Measurements from ENCODE around the gene OR2L3.
"Not testable (repeated sequence)": the region's sequence is repeated elsewhere in the genome, so short reads cannot be mapped to it uniquely, and the experiment has no call there.

The OR2L3 gene

DNA sequence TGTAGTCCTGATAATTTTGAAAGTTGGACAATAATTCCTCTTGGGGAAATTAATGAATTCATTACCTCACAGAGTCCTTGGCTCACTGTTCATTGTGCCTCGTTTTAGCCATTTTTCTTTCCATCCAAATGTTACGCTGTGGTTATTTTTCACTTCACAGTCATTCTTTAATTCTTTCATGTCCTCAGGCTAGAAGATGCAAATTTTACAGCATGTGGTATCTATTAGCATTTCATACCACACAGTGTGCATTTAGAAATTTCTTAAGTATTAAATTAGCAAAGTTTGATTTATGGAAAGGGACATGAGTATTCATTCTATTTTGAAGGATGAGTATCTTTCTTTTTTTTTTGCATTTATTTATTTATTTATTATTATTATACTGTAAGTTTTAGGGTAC, 18.4 kb downstream of the OR2L3 start:
- 86% methylated on average over 2 of the region's 2 CpGs for WGBS

DNA sequence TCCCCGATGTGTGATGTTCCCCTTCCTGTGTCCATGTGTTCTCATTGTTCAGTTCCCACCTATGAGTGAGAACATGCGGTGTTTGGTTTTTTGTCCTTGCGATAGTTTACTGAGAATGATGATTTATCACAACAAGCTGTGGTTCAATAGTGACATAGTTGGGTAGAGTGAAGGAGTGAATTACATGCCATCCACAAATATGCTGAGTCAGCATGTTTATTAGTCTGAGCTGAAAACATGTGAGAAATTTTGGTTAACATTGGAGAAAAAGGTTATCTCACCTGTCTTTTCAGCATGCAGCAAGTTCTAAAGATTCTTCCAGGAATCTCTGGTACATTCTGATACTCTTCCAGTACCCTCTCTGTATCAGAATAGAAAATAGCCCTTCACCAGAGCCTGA, 19.0 kb downstream of the OR2L3 start:
- Histone ChIP-seq H3K27me3 (ENCODE audit: insufficient read depth, low read length) (no peaks in the 10 kb centered on the region), H3K4me1 (ENCODE audit: insufficient read depth, low read length) (no peaks in the 10 kb centered on the region), H3K27ac (ENCODE audit: low read depth, low read length) (no peak overlapping the region), H3K36me3 (ENCODE audit: insufficient read depth, low read length) (no peaks in the 10 kb centered on the region), H3K4me3 (ENCODE audit: low read length) (no peak overlapping the region), H3K9ac (ENCODE audit: low read depth, low read length) (no peak overlapping the region), H3K9me3 (ENCODE audit: insufficient read depth, low read depth, low read length) (peaks cover 56% of the 10 kb centered on the region)
- 100% methylated on average over 2 of the region's 3 CpGs for WGBS

More for the DNA sequence above, 18.4 kb downstream of the OR2L3 start:
- Histone ChIP-seq H3K4me3 (ENCODE audit: low read length) (no peak overlapping the region), H3K9me3 (ENCODE audit: insufficient read depth, low read depth, low read length) (peaks cover 61% of the 10 kb centered on the region), H3K4me1 (ENCODE audit: insufficient read depth, low read length) (no peaks in the 10 kb centered on the region), H3K36me3 (ENCODE audit: insufficient read depth, low read length) (no peaks in the 10 kb centered on the region), H3K27ac (ENCODE audit: low read depth, low read length) (no peak overlapping the region), H3K27me3 (ENCODE audit: insufficient read depth, low read length) (no peaks in the 10 kb centered on the region), H3K9ac (ENCODE audit: low read depth, low read length) (no peak overlapping the region)

DNA sequence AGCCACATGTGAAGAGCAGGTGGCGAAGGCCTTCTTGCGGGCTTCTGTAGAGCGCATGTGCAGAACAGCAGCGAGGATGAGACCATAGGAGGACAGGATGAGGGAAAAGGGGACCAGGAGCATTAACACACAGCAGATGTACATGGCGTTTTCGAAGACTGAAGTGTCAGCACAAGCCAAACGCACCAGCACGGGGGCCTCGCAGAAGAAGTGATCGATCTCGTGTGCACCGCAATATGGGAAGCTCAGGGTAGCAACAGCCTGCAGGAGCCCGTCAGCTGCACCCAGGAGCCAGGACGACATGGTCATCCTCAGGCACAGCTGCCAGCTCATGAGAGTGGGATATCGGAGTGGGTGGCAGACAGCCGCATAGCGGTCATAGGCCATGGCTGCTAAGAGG, 37.2 kb downstream of the OR2L3 start:
- not testable (repeated sequence) for H3K36me3 ChIP-seq (ENCODE audit: insufficient read depth, low read length); H3K9ac ChIP-seq (ENCODE audit: low read depth, low read length); H3K4me1 ChIP-seq (ENCODE audit: insufficient read depth, low read length); H3K27me3 ChIP-seq (ENCODE audit: insufficient read depth, low read length); H3K27ac ChIP-seq (ENCODE audit: low read depth, low read length); H3K4me3 ChIP-seq (ENCODE audit: low read length)
- 90% methylated on average over 5 of the region's 17 CpGs for WGBS
- H3K9me3 ChIP-seq (ENCODE audit: insufficient read depth, low read depth, low read length): peaks cover 82% of the 10 kb centered on the region

DNA sequence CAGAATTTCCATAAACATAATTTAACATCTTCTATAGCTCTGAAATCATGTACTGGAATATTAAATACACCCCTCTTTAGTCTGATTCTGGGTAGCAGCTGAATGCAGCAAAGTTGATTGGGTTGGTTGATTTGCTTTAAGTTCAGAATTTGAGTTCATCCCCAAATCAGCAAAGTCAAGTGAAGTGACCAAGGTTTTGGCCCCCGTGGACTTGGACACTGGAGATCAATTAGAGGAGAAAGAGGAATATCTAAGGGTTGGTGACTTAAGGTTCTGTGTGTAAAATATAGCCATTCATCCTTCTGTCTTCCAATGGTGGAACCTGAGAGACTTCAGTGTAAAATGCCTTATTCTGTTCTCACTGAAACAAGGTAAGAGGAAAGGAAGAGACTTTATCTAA, 48.2 kb downstream of the OR2L3 start, which contains the start of gene OR2L13:
OR2L13 (plus strand) TSS at position 301 of the 400 bp plus-strand sequence. CDS start 4,192 bp downstream, outside the sequence.
- H3K9me3 ChIP-seq (ENCODE audit: insufficient read depth, low read depth, low read length): peaks cover 96% of the 10 kb centered on the region
- H3K27ac ChIP-seq (ENCODE audit: low read depth, low read length): no peak within 1 kb of the TSS
- no peaks in the 10 kb centered on the region for H3K27me3 ChIP-seq (ENCODE audit: insufficient read depth, low read length)
- H3K36me3 ChIP-seq (ENCODE audit: insufficient read depth, low read length): no peaks in the 10 kb centered on the region
- H3K9ac ChIP-seq (ENCODE audit: low read depth, low read length): no peak within 1 kb of the TSS
- no peaks in the 10 kb centered on the region for H3K4me1 ChIP-seq (ENCODE audit: insufficient read depth, low read length)
- 25% methylated on average over 1 of the region's 1 CpG for WGBS
- H3K4me3 ChIP-seq (ENCODE audit: low read length): peak within 1 kb of the TSS; percentile 14; the same call in 1 of the 2 replicates

DNA sequence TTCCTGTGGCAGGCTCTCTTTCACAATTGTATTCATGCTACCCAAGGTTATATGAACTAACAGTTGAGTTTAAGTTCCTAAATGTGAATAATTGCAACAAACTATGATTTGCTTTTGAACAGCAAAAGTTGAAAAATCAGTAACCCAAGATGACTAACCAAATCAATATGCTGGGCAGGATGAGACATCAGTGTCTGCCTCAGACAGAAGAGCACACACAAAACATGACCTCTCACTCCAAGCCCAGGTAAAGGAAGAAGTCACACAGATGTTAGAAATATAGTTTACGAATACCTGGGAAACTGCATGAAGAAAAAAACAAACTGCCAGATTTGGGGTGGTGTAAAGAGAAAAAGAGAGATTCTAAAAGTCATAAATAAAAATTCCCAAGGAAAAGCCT, 51.9 kb downstream of the OR2L3 start:
- WGBS: 100% methylated on average over 1 of the region's 1 CpG
- Histone ChIP-seq H3K27ac (ENCODE audit: low read depth, low read length) (no peak overlapping the region), H3K36me3 (ENCODE audit: insufficient read depth, low read length) (no peaks in the 10 kb centered on the region), H3K9ac (ENCODE audit: low read depth, low read length) (no peak overlapping the region), H3K4me3 (ENCODE audit: low read length) (no peak overlapping the region), H3K27me3 (ENCODE audit: insufficient read depth, low read length) (no peaks in the 10 kb centered on the region), H3K9me3 (ENCODE audit: insufficient read depth, low read depth, low read length) (peaks cover 96% of the 10 kb centered on the region), H3K4me1 (ENCODE audit: insufficient read depth, low read length) (no peaks in the 10 kb centered on the region)

DNA sequence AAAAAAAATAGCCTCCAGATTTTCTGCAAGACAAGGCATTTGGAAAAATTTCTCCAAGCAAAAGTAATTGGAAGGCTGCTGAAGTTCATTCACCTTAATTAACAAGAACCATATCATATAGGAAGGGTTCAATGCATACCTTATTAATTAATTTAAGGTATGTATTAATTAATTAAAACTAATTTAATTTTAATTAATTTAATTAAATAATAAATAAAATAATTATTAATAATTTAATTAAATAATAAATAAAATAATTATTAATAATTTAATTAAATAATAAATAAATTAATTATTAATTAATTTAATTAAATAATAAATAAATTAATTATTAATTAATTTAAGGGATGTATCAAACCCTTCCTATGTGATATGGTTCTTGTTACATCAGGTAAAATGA, 56.2 kb downstream of the OR2L3 start:
- Histone ChIP-seq H3K4me3 (ENCODE audit: low read length) (no peak overlapping the region), H3K27me3 (ENCODE audit: insufficient read depth, low read length) (no peaks in the 10 kb centered on the region), H3K27ac (ENCODE audit: low read depth, low read length) (no peak overlapping the region), H3K36me3 (ENCODE audit: insufficient read depth, low read length) (no peaks in the 10 kb centered on the region), H3K9me3 (ENCODE audit: insufficient read depth, low read depth, low read length) (peaks cover 94% of the 10 kb centered on the region), H3K4me1 (ENCODE audit: insufficient read depth, low read length) (no peaks in the 10 kb centered on the region), H3K9ac (ENCODE audit: low read depth, low read length) (no peak overlapping the region)

DNA sequence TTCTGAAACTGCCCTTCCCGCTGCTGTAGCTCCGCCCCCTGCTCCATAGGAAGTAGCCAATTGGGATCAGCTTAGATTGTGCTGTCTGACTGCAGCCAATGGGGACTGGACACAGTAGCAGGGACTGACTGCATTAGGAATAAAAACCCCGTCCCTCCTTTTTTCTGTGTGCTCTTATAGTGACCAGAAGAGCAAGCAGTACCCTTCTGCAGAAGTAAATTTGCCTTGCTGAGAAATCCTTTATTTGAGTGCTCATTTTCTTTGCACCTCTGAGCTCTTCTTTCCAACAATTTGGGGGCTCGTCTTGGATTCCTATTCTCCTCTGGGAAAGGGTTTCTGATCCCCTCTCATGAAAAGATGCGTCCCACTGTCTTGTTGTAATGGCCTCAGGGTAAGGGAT, 64.5 kb downstream of the OR2L3 start:
- WGBS: 80% methylated on average over 5 of the region's 5 CpGs
- H3K4me3 ChIP-seq (ENCODE audit: low read length): no peak overlapping the region
- H3K9me3 ChIP-seq (ENCODE audit: insufficient read depth, low read depth, low read length): peaks cover 94% of the 10 kb centered on the region
- no peaks in the 10 kb centered on the region for H3K27me3 ChIP-seq (ENCODE audit: insufficient read depth, low read length)
- H3K27ac ChIP-seq (ENCODE audit: low read depth, low read length): no peak overlapping the region
- no peaks in the 10 kb centered on the region for H3K4me1 ChIP-seq (ENCODE audit: insufficient read depth, low read length)
- no peaks in the 10 kb centered on the region for H3K36me3 ChIP-seq (ENCODE audit: insufficient read depth, low read length)
- H3K9ac ChIP-seq (ENCODE audit: low read depth, low read length): no peak overlapping the region

Data from HUES64 (cell line).